IPS DF 4.7 (cell line): ENCODE measurements around the gene FHL1.
"Not testable (repeated sequence)": the region's sequence is repeated elsewhere in the genome, so short reads cannot be mapped to it uniquely, and the experiment has no call there.

Experiments
- DNase-seq: peaks from one replicate; pipeline ENCODE4 v3.0.0-alpha.2; 2013; ENCODE audit warnings: low spot score; ENCODE audit errors: extremely low read depth

Gene FHL1

GRCh38 chrX:136209016-136209738 lies 61.8 kb downstream of the FHL1 start:
- DNase-seq, result no peak

- no peak for DNase-seq
Observed at GRCh38 chrX:136209751-136210150, 62.4 kb downstream of the FHL1 start.

GRCh38 chrX:136210243-136210642 lies 62.9 kb downstream of the FHL1 start:
- DNase-seq, result no peak

GRCh38 chrX:136210806-136211205 lies 63.5 kb downstream of the FHL1 start:
- DNase-seq, result no peak

GRCh38 chrX:136211766-136212556 lies 64.6 kb downstream of the FHL1 start:
- DNase-seq, result no peak

DNA sequence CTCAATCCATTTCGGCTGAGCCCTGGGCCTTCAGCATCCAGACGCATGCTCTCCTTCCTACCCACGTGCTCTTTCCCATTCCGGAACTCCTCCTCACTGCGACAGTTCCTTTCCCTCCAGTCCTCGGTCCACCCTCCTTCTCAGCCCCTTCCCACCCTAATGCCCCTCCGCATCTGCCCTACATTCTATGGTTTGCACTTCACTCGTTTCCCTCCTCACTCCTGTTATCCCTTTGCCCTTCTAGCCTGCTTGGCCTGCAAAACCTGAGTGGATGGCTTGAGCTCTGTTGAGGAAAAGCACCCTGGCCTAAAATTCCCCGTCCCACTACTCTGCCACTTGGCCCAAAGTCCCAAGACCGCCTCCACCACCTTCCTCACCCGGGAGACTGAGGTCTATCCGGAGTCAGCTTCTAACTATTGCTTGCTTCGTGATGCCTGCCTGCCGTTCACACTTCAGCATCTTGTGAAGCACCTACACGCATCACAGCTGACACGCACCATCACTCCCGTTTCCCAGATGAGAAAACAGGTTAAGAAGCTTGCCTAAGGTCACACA lies 65.3 kb downstream of the FHL1 start:
- no peak for DNase-seq

GRCh38 chrX:136214551-136214950 lies 67.2 kb downstream of the FHL1 start:
- no peak for DNase-seq

- no peak for DNase-seq
Observed at GRCh38 chrX:136215559-136215958, 68.2 kb downstream of the FHL1 start.

- no peak for DNase-seq
Observed at GRCh38 chrX:136219893-136220292, 72.6 kb downstream of the FHL1 start.

GRCh38 chrX:136220540-136220939 lies 73.2 kb downstream of the FHL1 start:
- DNase-seq, result no peak

DNA sequence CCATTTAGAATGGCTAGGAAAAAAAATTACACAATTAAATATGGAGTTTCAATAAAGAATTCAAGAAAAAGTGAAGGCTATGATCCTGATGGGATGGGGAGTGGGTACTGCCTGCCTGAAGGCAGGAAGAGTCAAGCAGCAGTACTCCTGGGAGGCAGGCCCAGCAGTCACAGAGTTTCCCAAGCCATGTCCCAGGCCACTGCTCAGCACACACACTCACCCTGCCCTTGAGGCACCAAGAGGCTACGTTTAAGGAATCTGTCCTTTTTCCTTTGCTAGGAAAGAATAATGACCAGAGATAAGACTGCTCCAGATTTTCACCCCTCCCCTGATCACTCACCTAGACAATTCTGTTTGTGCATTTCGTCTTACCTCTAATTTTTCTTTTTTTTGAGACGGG lies 73.6 kb downstream of the FHL1 start:
- DNase-seq, result no peak

DNA sequence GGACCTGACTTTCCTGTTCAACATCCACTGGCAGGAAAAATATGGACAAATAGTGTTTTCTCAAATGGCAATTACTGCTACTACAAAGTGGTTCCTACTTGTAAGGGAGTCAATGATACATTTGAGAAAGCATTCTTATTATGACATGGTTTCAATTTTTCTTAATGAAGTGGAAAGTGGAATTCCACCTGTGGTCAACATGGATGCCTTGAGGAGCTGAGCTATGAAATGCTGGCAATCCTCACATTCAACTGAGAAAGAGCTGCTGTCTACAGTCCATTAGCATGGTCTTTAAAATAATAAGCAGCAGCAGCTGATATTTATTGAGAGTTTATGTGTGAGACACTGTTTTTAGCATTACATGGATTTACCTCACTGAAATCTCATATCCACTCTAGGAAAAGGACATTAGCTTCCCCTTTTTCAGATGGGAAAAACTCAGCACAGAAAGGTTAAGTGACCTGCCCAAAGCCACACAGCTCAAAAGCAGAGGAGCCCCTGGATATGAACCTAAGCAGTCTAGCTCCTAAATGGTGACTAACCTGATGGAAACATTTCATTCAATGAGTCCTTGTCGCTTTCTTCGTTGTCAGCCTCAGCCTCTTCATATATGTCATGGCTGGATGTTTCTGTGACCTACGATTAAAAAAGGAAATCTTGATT lies 74.6 kb downstream of the FHL1 start:
- DNase-seq, result no peak

- no peak for DNase-seq
Observed at GRCh38 chrX:136227074-136227473, 79.7 kb downstream of the FHL1 start.

GRCh38 chrX:136227948-136228838 lies 80.9 kb downstream of the FHL1 start:
- DNase-seq, result no peak

GRCh38 chrX:136228839-136229207 lies 81.5 kb downstream of the FHL1 start:
- no peak for DNase-seq

- DNase-seq, result no peak
Observed at GRCh38 chrX:136237074-136237473, 89.7 kb downstream of the FHL1 start.

DNA sequence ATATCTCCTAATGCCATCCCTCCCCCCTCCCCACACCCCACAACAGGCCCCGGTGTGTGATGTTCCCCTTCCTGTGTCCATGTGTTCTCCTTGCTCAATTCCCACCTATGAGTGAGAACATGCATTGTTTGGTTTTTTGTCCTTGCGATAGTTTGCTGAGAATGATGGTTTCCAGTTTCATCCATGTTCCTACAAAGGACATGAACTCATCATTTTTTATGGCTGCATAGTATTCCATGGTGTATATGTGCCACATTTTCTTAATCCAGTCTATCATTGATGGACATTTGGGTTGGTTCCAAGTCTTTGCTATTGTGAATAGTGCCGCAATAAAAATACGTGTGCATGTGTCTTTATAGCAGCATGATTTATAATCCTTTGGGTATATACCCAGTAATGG lies 90.5 kb downstream of the FHL1 start:
- not testable (repeated sequence) for DNase-seq

GRCh38 chrX:136246201-136246600 lies 98.9 kb downstream of the FHL1 start:
- no peak for DNase-seq

DNA sequence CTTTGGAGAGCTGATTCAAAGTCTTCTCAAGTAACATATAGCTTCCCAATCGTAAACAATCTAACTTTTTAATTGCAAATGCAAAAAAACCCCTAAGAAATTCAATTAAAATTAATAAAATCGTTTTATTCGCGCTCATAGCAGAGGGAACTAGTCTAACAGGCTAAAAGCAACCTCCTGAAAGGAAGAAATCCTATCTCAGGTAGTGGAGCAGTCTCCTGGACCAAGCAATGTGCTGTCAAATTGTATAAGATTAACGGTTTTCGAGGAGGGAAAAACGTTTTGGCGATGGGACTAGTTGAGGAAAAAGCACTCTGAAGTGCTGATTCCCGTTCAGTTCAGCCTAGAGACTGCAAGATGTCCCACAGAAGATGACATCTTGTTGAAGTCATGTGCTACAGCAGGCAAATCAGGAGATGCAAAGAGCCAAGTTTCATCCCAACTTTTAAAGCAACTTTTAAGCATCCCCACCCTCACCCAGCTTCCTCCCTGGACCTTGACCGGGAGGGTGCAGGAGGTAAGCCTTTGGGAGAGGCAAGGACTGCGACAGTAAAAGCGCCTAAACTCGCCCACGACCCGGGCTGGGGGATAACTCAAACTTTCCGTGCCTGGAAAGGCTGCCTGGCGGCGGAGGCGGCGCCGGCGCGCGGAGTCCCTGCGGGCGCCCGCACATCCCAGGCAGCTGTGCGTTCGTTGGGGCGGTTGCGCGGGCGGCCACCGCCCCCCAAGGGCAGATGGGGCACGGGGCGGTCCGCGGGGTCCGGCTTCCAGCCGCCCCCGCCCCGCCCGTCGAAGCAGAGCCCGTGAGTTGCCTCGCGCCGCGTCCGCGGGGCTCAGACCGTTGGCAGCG lies 103.1 kb downstream of the FHL1 start:
- no peak for DNase-seq
